Measurements from ENCODE around the gene FAM186B.

FAM186B gene

GRCh38 chr12:49635656-49636055 lies 30.2 kb upstream of the FAM186B start:
- Histone ChIP-seq H3K4me1 (ENCODE audit: control insufficient read depth, insufficient read depth, low read length) (no peaks in the 10 kb centered on the region; the same call in 1 of the 2 replicates), H3K36me3 (ENCODE audit: control insufficient read depth in 2 of 2, insufficient read depth in 1 of 2, low read length in 2 of 2) (peaks cover 4 to 25% of the 10 kb centered on the region in 2 experiments; a peak in 1 of 3 replicates), H3K27ac (ENCODE audit: extremely low read depth, low read depth, low read length) (no peak overlapping the region), H3K4me3 (ENCODE audit: low read depth, low read length) (no peak overlapping the region), H3K9me3 (ENCODE audit: control insufficient read depth, insufficient read depth, low read depth, low read length) (no peaks in the 10 kb centered on the region)
- no peak for TF ChIP-seq ZNF350 (tag by site-specific recombination; IDR thresholded peaks at IDR 0.05)
- no peak for TF ChIP-seq ZNF292 (tag by site-specific recombination; IDR thresholded peaks at IDR 0.05; ENCODE audit: borderline replicate concordance, low read depth)
- TF ChIP-seq KLF8 (tag by site-specific recombination; IDR thresholded peaks at IDR 0.05): no peak
- TF ChIP-seq ZBTB49 (tag by site-specific recombination; IDR thresholded peaks at IDR 0.05; ENCODE audit: low read depth): no peak
- no peak for TF ChIP-seq ZNF398 (tag by site-specific recombination; IDR thresholded peaks at IDR 0.05)
- no peak for TF ChIP-seq ZNF664 (tag by site-specific recombination; IDR thresholded peaks at IDR 0.05)
- no peak for TF ChIP-seq KLF7 (tag by site-specific recombination; IDR thresholded peaks at IDR 0.05; ENCODE audit: borderline replicate concordance)
- no peak for TF ChIP-seq ZNF549 (tag by site-specific recombination; IDR thresholded peaks at IDR 0.05)
- no peak for TF ChIP-seq SCRT2 (tag by site-specific recombination; IDR thresholded peaks at IDR 0.05)
- no peak for TF ChIP-seq ZNF776 (tag by site-specific recombination; IDR thresholded peaks at IDR 0.05; ENCODE audit: borderline replicate concordance)
- no peak for TF ChIP-seq ZNF518A (tag by site-specific recombination; conservative IDR thresholded peaks at IDR 0.05; ENCODE audit: low read depth)
- no peak for TF ChIP-seq ZBTB44 (tag by site-specific recombination; IDR thresholded peaks at IDR 0.05)
- TF ChIP-seq ZNF701 (tag by site-specific recombination; IDR thresholded peaks at IDR 0.05): no peak
- no peak for TF ChIP-seq IKZF3 (tag by site-specific recombination; IDR thresholded peaks at IDR 0.05)
- POLR2A ChIA-PET: interaction anchor here (1.4 kb wide), 1 partner anchor 12 kb away, joined by 4 read pairs; the partner anchor contains the start of gene PRPF40B
- CTCF ChIA-PET: interaction anchor here (0.5 to 5.1 kb wide), 18 partner anchors 8 to 277 kb away, joined by 3 to 48 read pairs (median 5); partner anchors contain the start of genes FMNL3 and PRPF40B

Data from HEK293 (cell line).